Measurements from ENCODE around the gene NSD1. TPM values are rescaled to one million over a fixed set of nuclear protein-coding genes. Genes with fewer than 3 reads are reported as not detected.
"Not testable (repeated sequence)": the region's sequence is repeated elsewhere in the genome, so short reads cannot be mapped to it uniquely, and the experiment has no call there.

NSD1 gene
- total RNA-seq, 1 experiment from 2014 or later, result 18.3 TPM

GRCh38 chr5:177123789-177124485 lies 9.6 kb upstream of the NSD1 start:
- DNase-seq (ENCODE audit: low read depth), result no peak

DNA sequence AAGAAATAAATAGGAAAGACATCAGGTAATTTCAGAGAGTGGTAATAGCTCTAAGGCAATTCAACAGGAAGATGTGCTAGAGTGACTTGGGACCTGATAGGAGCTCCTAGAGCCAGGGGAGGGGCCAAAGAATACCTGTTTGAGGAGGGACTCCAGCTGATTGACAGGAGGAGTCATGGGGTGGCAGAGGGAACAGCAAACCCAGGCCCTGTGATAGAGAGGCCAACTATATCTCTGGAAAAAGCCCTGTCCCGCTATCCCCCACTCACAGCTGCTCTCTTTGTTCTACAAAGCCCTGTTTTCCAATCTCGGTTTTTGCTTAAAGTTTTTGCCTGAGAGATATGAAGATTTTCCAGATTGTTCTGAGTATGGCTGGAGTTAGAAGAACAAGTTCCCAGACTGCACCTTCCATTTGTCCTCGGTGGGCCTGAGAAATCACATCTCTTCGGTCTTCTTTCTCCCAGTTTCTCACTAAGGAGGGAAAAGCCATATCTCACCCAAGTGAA lies 9.0 kb upstream of the NSD1 start:
- no peak for DNase-seq (ENCODE audit: low read depth)

- DNase-seq (ENCODE audit: low read depth), result no peak
Measured at GRCh38 chr5:177126771-177127170, 6.8 kb upstream of the NSD1 start.

DNA sequence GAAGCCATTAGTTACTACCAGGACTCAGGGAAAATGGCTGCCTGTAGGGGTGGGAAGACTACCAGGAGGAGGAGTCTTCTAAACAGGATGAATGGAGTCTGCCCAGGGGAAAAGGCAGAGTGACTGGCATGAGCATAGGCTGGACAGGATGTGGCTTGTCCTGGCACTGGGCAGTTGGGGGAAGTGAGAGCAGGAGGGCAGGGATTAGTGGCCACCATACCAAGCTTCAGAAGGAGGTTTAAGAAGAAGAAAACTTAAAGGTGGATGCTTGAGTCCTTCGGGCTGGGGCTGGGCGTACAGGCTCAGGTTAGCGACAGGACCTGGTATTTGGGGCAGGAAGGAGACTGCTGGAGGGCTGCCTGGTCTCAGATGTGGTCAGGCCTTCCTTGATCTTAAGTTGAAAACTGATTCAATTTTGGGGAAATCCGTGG lies 5.0 kb upstream of the NSD1 start:
- DNase-seq (ENCODE audit: low read depth), result peak; percentile 66

GRCh38 chr5:177130211-177131018 lies 3.2 kb upstream of the NSD1 start:
- DNase-seq (ENCODE audit: low read depth), result no peak

GRCh38 chr5:177131019-177131320 lies 2.6 kb upstream of the NSD1 start:
- no peak for DNase-seq (ENCODE audit: low read depth)

DNA sequence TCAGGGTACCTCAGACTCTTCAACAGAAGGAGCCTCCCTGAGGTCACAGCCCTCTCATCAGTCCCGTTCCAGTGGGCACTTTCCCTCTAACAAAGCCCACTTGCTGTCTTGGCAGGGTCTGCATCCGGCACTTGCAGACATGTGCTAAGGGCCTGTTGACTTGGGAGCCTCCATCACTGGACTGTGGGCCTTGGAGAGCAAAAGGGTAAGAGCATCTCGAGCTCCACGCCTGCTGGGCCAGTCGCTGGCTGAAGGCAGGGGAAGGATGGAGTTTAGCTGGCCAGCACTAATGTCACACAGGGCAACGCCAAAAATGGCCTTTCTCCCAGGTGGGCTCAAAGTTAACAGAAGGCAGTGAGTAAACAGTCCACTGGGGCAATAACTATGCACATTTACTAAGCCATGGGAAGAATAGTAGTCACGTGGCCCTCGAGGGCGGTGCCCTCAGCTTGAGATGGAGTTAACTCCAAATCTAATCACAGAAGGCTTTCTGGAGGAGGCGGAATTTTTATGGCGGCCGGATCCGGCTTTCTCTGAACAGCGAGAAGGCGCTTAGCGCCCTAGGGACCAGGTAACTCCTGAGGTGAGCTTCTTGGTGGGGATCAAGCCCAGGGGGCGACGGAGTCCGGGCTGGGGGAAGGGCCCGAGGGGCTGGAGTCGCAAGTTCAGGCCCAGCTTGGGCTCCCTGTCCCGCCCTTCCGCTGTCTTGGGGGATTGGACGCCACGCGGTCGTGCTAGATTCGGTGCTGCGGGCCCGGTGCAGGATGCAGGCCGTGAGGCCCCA lies 2.0 kb upstream of the NSD1 start:
- no peak for DNase-seq (ENCODE audit: low read depth)

DNA sequence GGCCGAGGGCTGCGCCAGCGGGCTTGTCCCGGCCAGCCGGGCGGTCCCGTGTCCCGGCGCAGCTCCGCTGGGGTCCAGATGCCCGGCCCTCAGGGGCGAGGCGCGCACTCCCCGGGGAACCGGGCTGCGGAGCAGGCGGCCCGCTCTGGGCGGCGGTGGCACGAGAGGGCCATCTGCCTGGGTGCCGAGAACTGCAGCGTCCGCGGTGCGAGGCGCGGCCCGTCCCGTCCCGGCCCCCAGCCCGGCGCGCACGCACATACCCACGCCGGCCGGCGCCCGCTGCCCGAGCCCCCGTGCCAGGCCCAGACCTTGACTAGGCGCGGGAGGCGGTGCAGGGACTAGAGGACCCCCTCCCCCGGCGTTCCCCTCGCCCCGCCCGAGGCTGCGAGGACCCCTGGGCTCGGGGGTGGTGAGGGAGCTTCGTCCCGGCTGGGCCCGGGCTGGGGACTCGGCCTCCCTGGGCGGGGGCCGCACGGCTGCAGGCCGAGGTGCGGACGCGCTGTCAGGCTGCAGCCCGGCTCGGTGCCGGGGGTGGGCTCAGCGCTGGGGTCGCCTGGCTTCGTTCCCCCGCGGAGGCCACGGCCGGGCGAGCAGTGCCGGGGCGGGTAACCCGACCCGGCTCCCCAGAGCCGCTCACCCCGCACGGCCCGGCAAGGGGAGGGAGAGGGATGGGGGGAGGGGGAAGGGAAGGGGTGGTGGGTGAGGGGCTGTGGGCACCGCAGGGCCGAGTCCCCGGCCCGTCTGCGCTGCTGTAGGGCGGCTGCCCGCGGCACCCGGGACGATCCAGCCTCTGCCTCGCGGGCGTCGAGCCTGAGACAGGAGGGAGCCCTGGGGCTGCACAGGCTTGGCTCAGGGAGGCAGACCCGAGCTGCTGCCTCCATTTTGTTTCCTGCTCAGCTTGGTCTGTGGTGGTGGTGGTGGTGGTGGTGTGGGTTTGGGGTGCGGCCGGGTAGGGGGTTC lies 1.2 kb upstream of the NSD1 start:
- no peak for DNase-seq (ENCODE audit: low read depth)

GRCh38 chr5:177133853-177134696 lies 502 bp downstream of the NSD1 start:
- DNase-seq (ENCODE audit: low read depth), result peak; percentile 50

DNA sequence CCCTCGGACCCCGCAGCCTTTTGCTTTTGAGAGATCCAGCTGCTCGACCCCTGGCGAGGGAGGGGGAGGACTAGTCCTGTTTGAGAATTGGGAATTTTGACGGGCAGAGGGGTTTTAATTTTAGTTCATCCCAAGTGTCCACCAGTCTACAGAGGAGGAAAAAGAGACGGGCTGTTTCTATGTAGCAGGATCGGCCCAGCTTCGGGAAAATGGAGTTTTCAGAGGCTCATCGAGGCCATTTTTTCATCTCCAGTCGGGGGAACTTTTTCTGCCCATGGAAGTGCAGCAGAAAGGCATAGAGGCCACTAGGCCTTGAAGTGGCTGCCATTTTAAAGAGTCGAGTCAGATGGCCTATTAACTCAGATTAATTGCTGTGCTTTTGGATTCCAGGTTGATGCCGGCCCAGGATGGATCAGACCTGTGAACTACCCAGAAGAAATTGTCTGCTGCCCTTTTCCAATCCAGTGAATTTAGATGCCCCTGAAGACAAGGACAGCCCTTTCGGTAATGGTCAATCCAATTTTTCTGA lies 1.2 kb downstream of the NSD1 start:
- DNase-seq (ENCODE audit: low read depth), result no peak

DNA sequence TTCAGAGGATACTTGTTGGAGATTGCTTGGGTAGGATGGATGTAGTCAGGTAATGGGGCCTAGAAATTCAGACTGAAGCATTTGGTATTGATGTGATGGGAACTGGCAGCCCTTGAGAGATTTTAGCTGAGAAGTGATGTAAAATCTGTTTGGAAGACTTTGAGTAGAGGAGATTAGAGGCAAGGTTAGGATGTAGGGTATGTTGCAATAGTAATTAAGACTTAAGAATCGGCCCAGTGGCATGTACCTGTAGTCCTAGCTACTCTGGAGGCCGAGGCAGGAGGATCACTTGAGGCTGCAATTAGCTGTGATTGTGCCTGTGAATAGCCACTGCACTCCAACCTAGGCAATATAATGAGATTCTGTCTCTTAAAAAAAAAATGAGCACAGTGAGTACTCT lies 6.7 kb downstream of the NSD1 start:
- DNase-seq (ENCODE audit: low read depth), result no peak

- DNase-seq (ENCODE audit: low read depth), result no peak
Measured at GRCh38 chr5:177141496-177141895, 7.9 kb downstream of the NSD1 start.

DNA sequence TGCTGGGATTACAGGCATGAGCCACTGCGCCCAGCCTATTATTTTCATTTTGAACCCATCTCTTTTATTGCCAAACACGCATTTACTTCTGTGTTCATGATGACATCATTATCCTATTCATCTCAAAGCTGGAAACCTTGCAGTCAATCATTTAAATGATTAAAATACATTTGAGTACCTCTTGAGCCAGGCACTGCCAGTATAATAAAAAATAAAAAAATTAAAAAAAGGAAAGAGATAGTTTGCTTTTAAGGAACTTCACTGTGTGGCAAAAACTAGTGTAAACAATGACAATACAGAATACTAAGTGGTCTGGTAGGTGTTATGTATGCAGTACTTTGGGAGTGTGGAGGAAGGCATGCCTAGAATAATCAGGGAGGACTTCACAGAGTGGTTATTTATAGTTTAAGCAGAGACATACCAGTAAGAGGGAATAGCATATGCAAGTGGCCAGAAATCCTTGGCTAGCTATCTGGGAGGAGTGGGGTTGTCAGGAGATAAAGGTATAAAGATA lies 8.6 kb downstream of the NSD1 start:
- no peak for DNase-seq (ENCODE audit: low read depth)

DNA sequence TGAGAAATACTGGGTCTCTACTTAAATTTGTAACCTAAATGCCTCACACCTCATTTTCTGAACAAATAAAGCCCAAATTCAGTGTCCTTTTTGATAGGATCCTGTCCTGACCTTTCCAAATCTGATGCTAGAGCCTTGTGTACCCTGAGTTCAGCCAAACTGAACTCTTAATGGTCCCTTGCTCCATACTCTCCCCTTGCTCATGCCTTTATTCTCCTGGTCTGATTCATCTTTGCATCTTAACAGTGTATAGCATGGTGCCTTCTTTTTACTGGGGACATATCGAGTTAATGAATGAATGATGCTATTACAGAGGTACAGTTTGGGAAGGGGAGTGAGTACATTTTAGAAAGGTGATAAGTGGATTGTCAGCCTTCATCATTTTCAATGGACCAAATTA lies 9.2 kb downstream of the NSD1 start:
- DNase-seq (ENCODE audit: low read depth), result no peak

DNA sequence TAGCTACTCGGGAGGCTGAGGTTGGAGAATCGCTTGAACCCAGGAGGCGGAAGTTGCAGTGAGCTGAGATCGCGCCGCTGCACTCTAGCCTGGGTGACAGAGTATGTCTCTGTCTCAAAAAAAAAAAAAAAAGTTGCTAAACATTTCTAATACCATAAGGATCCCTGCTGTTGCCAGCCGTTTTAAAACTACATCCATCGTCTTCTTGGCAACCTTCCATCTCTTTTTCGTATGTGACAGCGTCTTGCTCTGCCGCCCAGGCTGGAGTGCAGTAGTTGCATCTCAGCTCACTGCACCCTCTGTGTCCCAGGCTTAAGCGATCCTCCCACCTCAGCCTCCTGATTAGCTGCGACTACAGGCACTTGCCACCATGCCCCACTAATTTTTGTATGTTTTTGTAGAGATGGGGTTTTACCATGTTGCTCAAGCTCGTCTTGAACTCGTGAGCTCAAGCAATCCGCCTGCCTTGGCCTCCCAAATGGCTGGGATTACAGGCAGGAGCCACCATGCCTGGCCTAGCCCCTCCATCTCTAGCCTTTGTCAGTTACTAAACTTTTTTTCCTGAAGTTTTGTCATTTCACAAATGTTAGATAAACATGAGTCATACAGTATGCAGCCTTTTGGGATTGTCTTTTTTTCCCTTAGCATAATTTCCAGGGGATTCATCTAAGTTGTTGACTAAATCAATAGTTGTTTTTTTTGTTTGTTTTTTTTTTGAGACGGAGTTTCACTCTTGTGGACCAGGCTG lies 13.5 kb downstream of the NSD1 start:
- no peak for DNase-seq (ENCODE audit: low read depth)

DNA sequence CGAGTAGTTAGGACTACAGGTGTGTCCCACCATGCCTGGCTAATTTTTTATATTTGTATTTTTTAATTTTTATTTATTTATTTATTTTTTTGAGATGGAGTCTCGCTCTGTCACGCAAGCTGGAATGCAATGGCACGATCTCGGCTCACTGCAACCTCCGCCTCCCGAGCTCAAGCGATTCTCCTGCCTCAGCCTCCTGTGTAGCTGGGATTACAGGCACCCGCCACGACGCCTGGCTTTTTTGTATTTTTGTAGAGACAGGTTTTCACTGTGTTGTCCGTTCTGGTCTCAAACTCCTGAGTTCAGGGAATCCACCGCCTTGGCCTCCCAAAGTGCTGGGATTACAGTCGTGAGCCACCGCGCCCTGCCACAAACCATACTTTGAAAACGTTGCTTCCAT lies 16.5 kb downstream of the NSD1 start:
- not testable (repeated sequence) for DNase-seq (ENCODE audit: low read depth)

- DNase-seq (ENCODE audit: low read depth), result no peak
Measured at GRCh38 chr5:177154003-177154643, 20.6 kb downstream of the NSD1 start.

- peak; percentile 25 for DNase-seq (ENCODE audit: low read depth)
Measured at GRCh38 chr5:177162379-177162778, 28.8 kb downstream of the NSD1 start.
